MCF 10A (cell line): ENCODE measurements around the gene PSMB3. TPM values are rescaled to one million over a fixed set of nuclear protein-coding genes. Genes with fewer than 3 reads are reported as not detected.

Experiments
- BruUV-seq: library from RNA; stranded (reverse); fragments of 400-500 nt; replicated peaks from 2 replicates; lab custom pipeline; 2021; lab: Mats Ljungman, UMichigan
- CTCF ChIA-PET: fragments of 300-600 bp; sonication (Branson Sonifier 250); formaldehyde crosslinking; extraction: SDS; loops from one replicate; lab custom pipeline; 2021; ENCODE audit warnings: antibody characterized with exemption, inconsistent platforms; lab: Yijun Ruan, JAX
- POLR2A ChIA-PET: fragments of 300-600, 350-650 bp; sonication (Branson Sonifier 250); formaldehyde crosslinking; extraction: SDS; loops from one replicate; lab custom pipeline; 2020; ENCODE audit warnings: antibody characterized with exemption, inconsistent platforms; lab: Yijun Ruan, JAX
- DNase-seq: peaks from one replicate; pipeline ENCODE4 v3.0.0-alpha.2; 2018; ENCODE audit not compliant: unreplicated experiment
- H3K27ac Mint-ChIP-seq: one replicate; pipeline ENCODE4 v1.8.0; 2022; ENCODE audit warnings: mild to moderate bottlenecking, low read depth, mixed read lengths; ENCODE audit not compliant: unreplicated experiment
- H3K27me3 Mint-ChIP-seq: one replicate; pipeline ENCODE4 v1.8.0; 2022; ENCODE audit warnings: mixed read lengths; ENCODE audit not compliant: insufficient read depth, unreplicated experiment
- H3K36me3 Mint-ChIP-seq: one replicate; pipeline ENCODE4 v1.8.0; 2022; ENCODE audit warnings: mild to moderate bottlenecking, moderate library complexity, mixed read lengths; ENCODE audit not compliant: insufficient read depth, unreplicated experiment
- H3K4me1 Mint-ChIP-seq: one replicate; pipeline ENCODE4 v1.8.0; 2022; ENCODE audit warnings: mixed read lengths; ENCODE audit not compliant: insufficient read depth, unreplicated experiment
- H3K4me3 Mint-ChIP-seq: one replicate; pipeline ENCODE4 v1.8.0; 2022; ENCODE audit warnings: mild to moderate bottlenecking, moderate library complexity, mixed read lengths; ENCODE audit not compliant: unreplicated experiment
- H3K9me3 Mint-ChIP-seq: one replicate; pipeline ENCODE4 v1.8.0; 2022; ENCODE audit warnings: mixed read lengths; ENCODE audit not compliant: unreplicated experiment
- CTCF ChIP-seq: fragments of 200-600 bp; IDR thresholded peaks from one replicate; pipeline ENCODE4 v1.8.0; 2022; ENCODE audit warnings: antibody characterized with exemption, mild to moderate bottlenecking; ENCODE audit not compliant: unreplicated experiment
- intact Hi-C: fragments of 100-400 bp; cut with micrococcal nuclease; formaldehyde crosslinking; loops from 2 replicates; pipeline ENCODE4 v1.14.1; 2022
- total RNA-seq: library from RNA; stranded (reverse); gene quantifications from 2 replicates; pipeline ENCODE4 v1.2.3, GENCODE V29; 2022

PSMB3 gene
- total RNA-seq, 1 experiment from 2014 or later, result 145 TPM

GRCh38 chr17:38741921-38742410, 10.6 kb upstream of the PSMB3 start:
- TF ChIP-seq CTCF, result no peak
- CTCF ChIA-PET, result no interaction called here
- no peak for DNase-seq
- POLR2A ChIA-PET, result interaction anchor here (0.7 to 1.0 kb wide), 5 partner anchors 9 to 637 kb away, joined by 3 read pairs; partner anchors contain the start of gene PSMB3
- Mint-ChIP-seq H3K36me3 (peaks cover 46% of the 10 kb centered on the region), H3K9me3 (no peaks in the 10 kb centered on the region), H3K27ac (peak overlapping the region; percentile 62), H3K4me3 (no peak overlapping the region), H3K27me3 (no peaks in the 10 kb centered on the region), H3K4me1 (peaks cover 35% of the 10 kb centered on the region)
- intact Hi-C loops, result no loop called here
- no TSS peak for BruUV-seq

DNA sequence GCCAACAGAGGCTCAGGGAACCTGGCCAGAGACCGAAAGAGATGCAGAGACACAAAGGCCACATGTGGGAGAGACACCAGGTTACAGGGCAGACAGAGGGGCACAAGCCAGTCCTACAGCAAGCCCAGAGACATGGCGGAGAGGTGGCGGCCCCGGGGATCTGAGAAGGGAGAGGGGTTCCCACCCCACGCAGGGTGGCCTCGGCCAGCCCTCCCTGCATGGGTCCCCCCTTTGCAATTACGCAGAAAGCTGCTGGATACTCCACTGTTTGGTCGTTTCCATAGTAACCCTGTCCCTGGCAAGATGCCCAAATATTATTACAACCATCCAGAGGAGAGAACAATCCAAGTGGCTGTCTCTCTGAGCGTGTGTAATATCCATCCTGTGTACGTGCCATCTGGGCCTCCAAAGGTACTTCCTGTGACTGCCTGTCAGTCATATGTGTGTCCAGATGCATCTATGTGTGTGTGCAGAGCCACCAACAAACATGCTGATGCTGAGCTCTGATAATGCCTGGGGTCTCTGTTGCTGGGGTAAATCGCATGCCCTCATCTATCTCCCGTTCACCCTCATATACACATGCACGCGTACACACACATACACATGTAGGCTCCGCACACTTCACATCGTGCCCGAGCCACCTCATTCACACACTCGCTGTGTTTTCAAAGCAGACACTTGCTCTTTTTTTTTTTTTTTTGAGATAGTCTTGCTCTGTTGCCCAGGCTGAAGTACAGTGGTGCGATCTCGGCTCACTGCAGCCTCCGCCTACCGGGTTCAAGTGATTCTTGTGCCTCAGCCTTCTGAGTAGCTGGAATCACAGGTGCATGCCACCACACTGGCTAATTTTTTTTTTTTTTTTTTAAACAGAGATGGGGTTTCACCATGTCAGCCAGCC, 9.9 kb upstream of the PSMB3 start:
- peaks cover 36% of the 10 kb centered on the region for H3K4me1 Mint-ChIP-seq
- H3K9me3 Mint-ChIP-seq, result no peaks in the 10 kb centered on the region
- intact Hi-C loops, result no loop called here
- peaks cover 39% of the 10 kb centered on the region for H3K36me3 Mint-ChIP-seq
- H3K27ac Mint-ChIP-seq, result peak overlapping the region; percentile 62
- no peak for TF ChIP-seq CTCF
- no peak overlapping the region for H3K4me3 Mint-ChIP-seq
- no peaks in the 10 kb centered on the region for H3K27me3 Mint-ChIP-seq
- POLR2A ChIA-PET, result interaction anchor here (0.7 to 1.7 kb wide), 5 partner anchors 8 to 73 kb away, joined by 3 read pairs; partner anchors contain the start of gene PSMB3
- CTCF ChIA-PET, result interaction anchor here (2.8 to 5.4 kb wide), 2 partner anchors 8 to 12 kb away, joined by 13 to 45 read pairs; partner anchors contain the start of gene CISD3
- peak; percentile 36 for DNase-seq
- no TSS peak for BruUV-seq

- no peak for TF ChIP-seq CTCF
- H3K4me1 Mint-ChIP-seq, result peaks cover 36% of the 10 kb centered on the region
- no peak overlapping the region for H3K27ac Mint-ChIP-seq
- no TSS peak for BruUV-seq
- intact Hi-C loops, result no loop called here
- H3K4me3 Mint-ChIP-seq, result no peak overlapping the region
- POLR2A ChIA-PET, result interaction anchor here (0.6 to 1.7 kb wide), 4 partner anchors 8 to 177 kb away, joined by 3 read pairs; no protein-coding TSS in a partner anchor
- no peak for DNase-seq
- H3K9me3 Mint-ChIP-seq, result no peaks in the 10 kb centered on the region
- CTCF ChIA-PET, result interaction anchor here (0.6 to 5.4 kb wide), 5 partner anchors 9 to 395 kb away, joined by 3 to 45 read pairs (median 4); partner anchors contain the start of gene CISD3
- peaks cover 29% of the 10 kb centered on the region for H3K36me3 Mint-ChIP-seq
- H3K27me3 Mint-ChIP-seq, result no peaks in the 10 kb centered on the region
Observed at GRCh38 chr17:38743556-38744171, 8.9 kb upstream of the PSMB3 start.
